Subcutaneous adipose tissue (tissue), 4 donors: ENCODE results near the gene GSTM4. TPM values are rescaled to one million over a fixed set of nuclear protein-coding genes. Genes with fewer than 3 reads are reported as not detected.

ENCODE experiments used
- total RNA-seq, 4 donors: library from RNA; depleted of rRNA; stranded (reverse); fragments of >200 nt; gene quantifications; one replicate each; pipeline ENCODE4 v1.1.0, GENCODE V29; 2016
- TF ChIP-seq, protein P1 (sequence below): fragments of 450-650 bp; IDR thresholded peaks from one replicate; pipeline ENCODE4 v1.5.1; 2016; ENCODE audit warnings: low read depth, mild to moderate bottlenecking, control low read depth, antibody characterized with exemption, moderate library complexity

GSTM4 gene
- total RNA-seq, 4 donors from 2014 or later = 16.7 to 35.0 (median 20.9) TPM

DNA sequence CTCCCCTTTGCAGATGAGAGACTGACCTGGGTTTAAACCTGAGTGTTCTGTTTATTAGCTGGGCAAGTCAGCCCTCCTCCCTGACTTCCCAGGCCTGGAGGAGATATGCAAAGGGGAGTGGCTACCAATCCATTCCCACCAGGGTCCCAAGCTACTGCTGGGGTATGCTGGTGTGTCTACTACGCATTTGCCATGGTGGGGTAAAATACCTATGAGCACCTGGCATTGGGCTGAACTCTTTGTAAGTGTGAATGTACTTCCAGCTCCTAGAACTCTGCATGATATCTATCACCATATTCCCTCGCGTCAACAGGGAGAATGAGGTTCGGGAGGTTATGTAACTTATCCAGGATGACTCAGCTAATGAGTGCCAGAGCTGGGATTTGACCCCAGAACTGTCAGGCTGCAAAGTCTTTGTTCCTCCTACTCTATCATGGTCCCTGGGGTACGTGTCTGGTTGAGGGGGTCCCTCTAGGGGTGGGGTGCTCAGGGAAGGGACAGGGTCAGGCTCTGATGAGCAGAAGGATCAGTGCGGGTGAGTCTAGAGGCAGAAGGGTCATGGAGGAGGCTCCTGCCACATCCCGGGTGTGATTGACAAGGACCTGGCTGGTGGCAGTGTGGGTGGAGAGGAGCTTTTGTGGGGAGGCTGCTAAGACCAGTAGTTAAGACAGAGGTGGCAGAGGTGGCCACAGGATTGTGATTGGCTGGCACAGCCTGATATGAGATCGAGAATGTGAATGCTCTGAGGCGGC is 19.5 kb upstream of the GSTM4 start:
- TF ChIP-seq, protein P1, sequence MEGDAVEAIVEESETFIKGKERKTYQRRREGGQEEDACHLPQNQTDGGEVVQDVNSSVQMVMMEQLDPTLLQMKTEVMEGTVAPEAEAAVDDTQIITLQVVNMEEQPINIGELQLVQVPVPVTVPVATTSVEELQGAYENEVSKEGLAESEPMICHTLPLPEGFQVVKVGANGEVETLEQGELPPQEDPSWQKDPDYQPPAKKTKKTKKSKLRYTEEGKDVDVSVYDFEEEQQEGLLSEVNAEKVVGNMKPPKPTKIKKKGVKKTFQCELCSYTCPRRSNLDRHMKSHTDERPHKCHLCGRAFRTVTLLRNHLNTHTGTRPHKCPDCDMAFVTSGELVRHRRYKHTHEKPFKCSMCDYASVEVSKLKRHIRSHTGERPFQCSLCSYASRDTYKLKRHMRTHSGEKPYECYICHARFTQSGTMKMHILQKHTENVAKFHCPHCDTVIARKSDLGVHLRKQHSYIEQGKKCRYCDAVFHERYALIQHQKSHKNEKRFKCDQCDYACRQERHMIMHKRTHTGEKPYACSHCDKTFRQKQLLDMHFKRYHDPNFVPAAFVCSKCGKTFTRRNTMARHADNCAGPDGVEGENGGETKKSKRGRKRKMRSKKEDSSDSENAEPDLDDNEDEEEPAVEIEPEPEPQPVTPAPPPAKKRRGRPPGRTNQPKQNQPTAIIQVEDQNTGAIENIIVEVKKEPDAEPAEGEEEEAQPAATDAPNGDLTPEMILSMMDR = no peak

DNA sequence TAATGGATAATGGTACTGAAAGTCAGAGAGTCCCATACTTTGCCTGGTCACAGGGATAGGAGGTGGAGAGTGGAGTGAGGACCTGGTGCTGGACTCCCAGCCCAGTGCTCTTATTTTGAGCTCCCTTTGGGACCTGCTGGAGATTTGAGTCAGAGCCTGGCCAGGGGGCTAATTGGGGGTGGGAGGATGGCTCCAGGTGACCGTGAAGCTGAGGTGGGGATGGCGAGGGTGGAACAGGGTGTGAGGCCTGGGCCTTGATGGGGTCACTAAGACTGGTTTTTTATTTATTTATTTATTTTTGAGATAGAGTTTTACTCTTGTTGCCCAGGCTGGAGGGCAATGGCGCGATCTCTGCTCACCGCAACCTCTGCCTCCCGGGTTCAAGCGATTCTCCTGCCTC is 18.5 kb upstream of the GSTM4 start:
- TF ChIP-seq, protein P1 = no peak

DNA sequence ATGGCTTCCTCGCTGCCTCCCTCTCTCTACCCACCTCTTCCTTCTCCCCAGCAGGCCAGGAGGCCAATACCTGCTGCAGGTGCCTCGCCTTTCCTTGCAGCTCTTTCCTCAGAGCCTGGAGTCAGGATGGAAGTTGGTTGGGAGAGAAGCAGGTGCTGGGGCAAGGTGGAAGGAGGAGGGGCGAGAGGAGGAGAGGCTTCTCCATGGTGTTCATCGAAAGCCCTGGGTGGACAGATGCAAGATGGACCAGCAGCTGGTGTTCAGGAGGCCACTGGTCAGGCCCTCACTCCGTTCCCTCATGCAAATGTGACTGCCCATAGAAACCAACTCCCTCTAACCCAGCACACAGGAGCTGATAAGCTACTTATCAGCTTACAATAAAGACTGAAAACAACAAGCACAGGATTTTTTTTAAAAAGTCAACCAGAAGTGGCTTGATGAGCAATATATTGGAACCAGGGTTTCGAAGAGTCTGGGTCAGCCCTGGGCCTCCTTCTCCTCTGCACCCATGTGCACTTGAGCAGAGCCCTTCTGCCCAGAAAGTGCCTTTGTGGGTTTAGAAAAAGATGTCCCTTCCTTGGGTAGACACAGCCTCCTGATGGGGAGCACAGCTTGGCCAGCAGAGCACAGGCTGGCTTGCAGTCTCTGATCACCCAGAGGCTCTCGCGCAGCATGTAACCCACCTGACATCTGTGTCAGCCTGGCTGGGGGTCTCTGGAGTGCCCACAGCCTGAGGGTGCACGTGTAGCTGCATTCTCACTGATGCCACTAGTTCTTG is 16.6 kb upstream of the GSTM4 start:
- TF ChIP-seq, protein P1 = no peak

DNA sequence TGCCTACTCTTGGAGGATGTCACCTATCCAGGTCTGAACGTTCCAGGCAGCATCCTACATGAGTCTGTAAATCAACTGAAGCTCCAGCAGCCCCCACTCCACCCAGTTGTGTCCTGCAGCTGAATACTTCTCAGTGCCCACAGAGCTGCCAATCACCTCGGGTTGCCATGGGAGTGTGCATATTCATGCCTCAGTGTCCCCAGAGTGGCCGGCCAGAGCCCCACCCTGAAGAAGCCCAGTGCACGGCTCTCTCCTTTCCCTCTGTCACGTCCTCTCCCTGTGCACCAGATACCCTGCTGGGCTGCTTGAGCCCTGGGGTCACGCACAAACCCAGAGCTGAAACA is 16.1 kb upstream of the GSTM4 start:
- TF ChIP-seq, protein P1 = no peak

DNA sequence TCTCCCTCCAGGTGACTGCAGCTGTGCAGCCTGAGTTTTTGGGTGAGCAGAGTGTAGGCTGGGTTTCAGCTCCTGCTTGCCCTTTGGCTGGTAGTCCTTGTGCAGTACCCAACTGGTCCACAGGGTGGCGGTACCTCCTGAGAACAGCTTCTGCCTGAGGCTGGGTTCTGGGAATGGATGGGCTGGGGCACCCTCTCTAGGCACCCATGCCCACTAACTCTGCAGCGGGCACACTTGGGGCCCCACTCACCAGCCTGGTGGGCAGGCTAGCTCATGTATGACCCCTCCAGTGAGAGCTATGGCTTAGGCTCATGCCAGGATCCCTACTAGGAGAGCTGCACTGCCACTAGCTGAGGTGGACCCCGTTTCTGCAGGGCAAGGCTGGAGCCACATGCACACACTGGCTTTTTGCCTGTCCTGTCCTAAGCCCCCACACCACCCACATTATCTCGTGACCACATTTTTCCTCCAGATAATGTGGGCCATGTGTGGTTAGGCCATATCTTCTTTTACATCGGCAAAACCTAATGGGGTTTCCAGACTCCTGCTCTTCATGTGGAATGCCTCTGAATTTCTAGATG is 15.5 kb upstream of the GSTM4 start:
- TF ChIP-seq, protein P1 = no peak

DNA sequence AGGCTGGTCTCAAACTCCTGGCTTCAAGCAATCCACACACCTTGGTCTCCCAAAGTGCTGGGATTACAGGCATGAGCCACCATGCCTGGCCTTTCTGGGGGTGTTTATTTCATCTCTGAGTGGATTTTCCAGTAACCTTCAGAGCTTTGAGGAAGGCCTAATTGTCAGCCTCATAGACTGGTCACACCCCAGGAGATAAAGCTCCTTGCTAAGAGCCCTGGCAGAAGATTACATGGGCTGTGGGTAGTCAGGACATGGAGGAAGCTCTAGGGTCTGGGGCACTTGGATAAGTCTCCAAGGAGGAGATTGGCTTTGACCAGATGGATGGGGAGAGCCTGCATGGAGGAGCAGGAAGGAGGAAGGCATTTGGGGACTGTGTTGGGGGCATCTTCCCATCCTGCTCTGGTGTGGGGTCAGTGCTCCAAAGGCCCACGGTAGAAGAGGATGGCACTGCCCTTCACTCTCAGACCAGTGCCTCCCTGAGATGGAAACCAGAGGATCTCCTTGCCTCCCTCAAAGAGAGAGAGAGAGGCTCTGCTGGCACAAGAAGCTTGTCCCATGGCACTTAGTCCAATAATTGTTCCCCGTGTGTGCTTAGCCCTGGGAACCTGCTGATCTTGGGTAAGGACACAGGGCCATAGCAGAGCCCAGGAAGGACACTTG is 14.7 kb upstream of the GSTM4 start:
- TF ChIP-seq, protein P1 = no peak

DNA sequence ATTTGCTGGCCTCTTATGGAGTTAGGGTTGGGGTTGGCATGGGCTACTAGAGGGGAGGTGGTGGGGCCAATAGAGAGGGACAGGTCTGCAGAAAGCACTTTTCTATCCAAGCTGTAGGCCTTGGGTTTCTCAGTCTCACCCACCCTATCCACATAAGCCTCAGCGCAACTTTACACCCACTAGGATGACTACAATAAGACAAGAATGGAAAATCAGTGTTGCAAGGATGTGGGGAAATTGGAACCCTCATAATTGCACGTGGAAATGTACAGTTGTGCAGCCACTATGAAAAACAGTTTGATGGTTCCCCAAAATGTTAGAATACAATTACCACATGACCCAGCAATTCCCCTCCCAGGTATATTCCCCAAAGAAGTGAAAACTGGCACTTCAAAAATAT is 14.0 kb upstream of the GSTM4 start:
- TF ChIP-seq, protein P1 = no peak
